Mesodermal cell (in vitro differentiated cells): Measurements from ENCODE around the gene LIM2.

Experiments used
- H3K27ac ChIP-seq: 2 replicates; pipeline ENCODE4 v1.7.0; 2013; ENCODE audit warnings: mild to moderate bottlenecking, low read depth, low read length, moderate library complexity; ENCODE audit not compliant: severe bottlenecking
- H3K36me3 ChIP-seq: 2 replicates; pipeline ENCODE4 v1.7.1; 2013; ENCODE audit warnings: mild to moderate bottlenecking, low read length, moderate library complexity; ENCODE audit not compliant: control insufficient read depth, insufficient read depth
- H3K4me1 ChIP-seq: one replicate; pipeline ENCODE4 v1.7.1; 2013; ENCODE audit warnings: mild to moderate bottlenecking, low read length; ENCODE audit not compliant: insufficient read depth, control insufficient read depth, poor library complexity, severe bottlenecking
- H3K4me3 ChIP-seq: 2 replicates; pipeline ENCODE4 v1.7.0; 2013; ENCODE audit warnings: low read length, control low read depth, mild to moderate bottlenecking; ENCODE audit not compliant: insufficient read depth, poor library complexity, severe bottlenecking; ENCODE audit errors: extremely low read depth
- H3K9me3 ChIP-seq: 2 replicates; pipeline ENCODE4 v1.7.1; 2013; ENCODE audit warnings: mild to moderate bottlenecking, low read length, moderate library complexity; ENCODE audit not compliant: control insufficient read depth
- WGBS, 2 experiments: methylation state at CpG; one replicate each; pipeline ENCODE4 v1.1.5; 2013; ENCODE audit warnings: missing lambda C conversion rate in 2 of 2; ENCODE audit not compliant: insufficient coverage in 2 of 2; 5-methylcytosine and 5-hydroxymethylcytosine counted together

The LIM2 gene

DNA sequence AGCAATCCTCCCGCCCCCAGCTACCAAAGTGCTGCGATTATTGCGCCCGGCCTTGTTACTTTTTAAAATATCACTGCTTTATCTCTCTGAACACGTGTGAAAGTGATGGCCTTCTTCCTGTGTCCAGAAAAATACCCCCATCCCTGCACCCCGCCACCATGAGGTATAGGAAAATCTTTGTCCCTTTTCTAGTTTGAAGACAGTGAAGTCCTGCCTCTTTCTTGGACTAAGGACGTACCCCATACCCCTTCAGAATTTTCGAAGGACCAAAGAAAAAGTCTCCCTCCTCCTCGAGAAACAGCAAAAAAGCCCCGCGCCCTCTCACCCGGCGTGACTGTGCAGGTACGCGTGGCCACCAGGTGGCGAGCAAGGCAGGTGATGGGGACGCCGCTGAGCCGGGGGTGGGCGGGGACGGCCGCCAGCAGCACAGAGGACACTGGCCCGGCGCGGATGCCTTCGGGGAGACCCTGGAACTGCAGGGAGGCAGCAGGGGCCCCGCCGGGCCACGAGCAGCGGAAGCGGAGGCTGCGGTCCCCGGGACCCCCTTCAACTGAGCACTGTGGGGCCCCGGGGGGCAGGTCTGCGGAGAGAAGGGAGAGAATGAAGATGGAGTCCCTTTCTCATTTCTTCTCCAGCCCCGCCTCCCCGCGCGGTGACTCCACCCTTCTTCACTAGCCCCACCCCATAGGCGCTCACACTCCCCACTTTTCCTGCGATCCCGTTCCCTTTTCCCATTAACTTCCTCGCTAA is 49.0 kb downstream of the LIM2 start:
- 8 to 17% methylated on average over 27 to 37 of the region's 43 CpGs for WGBS, 2 experiments
- Histone ChIP-seq H3K27ac (peak overlapping the region; percentile 84), H3K9me3 (no peaks in the 10 kb centered on the region)

DNA sequence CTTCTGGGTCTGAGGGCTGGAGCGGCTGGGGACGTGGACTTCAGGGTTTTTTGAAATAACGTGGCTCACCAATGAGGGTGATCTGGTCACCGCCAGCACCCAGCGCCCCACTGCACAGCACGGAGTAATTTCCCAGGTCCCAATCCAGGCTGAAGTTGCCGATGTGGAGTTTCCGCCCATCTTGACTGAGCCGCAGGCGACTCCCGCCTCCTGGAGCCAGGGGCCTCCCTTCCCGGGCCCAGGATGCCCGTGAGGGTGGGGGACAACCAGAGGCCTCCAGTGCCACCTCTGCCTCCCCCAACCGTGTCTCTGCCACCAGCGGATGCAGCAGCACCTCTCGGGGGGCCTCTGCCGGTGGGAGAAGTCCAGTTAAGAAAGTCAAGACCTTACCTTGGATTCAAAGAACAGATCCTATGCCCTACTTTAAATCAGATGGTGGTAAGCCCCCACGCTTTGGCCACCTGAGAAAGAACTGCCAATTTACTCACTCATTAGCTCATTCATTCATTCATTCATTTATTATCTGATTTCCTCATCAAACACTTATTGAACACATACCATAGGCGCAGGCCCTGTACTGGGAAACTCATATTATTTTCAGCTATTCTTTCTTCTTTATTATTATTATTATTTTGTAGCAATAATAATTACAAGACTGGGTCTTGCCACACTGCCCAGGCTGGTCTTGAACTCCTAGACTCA is 49.8 kb downstream of the LIM2 start:
- Histone ChIP-seq H3K9me3 (no peaks in the 10 kb centered on the region), H3K36me3 (no peaks in the 10 kb centered on the region), H3K27ac (no peak overlapping the region), H3K4me1 (peaks cover 4% of the 10 kb centered on the region), H3K4me3 (no peak overlapping the region)
- WGBS, 2 experiments = 87 to 95% methylated on average over 14 to 18 of the region's 19 CpGs

More for the DNA sequence above, 49.0 kb downstream of the LIM2 start:
- peaks cover 4% of the 10 kb centered on the region for H3K4me1 ChIP-seq
- peak overlapping the region; percentile 48 for H3K4me3 ChIP-seq
- no peaks in the 10 kb centered on the region for H3K36me3 ChIP-seq

DNA sequence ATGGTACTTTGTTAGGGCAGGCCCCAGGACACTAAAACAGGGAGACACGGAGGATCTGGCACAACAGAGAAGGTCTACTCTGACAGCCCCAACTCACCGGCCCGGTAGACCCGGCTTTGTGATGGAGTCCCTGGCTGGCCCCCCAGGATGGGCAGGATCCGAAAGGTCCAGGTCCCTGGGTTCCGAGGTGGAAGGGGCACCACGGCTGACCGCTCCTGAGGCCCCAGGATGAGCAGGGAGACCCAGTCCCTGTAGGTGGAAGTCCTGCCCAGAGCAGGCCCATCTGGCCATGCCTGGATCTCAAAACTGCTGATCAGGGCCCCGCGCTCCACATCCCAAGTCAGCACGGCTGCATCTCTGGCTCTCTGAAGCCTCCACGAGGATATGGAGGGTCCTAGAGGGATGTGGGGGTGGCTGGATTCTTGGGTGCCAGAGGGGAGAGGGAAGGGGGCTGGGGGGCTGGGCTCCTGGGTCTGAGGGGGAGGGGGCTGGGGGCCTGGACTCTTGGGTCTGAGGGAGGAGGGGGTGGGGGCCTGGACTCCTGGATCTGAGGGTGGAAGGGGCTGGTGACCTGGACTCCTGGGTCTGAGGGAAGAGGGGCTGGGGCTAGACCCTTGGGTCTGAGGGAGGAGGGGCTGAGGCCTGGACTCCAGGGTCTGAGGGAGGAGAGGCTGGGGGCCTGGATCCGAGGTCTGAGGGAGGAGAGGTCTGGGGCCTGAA is 50.5 kb downstream of the LIM2 start:
- Histone ChIP-seq H3K9me3 (no peaks in the 10 kb centered on the region), H3K27ac (no peak overlapping the region), H3K4me1 (peaks cover 2% of the 10 kb centered on the region), H3K36me3 (no peaks in the 10 kb centered on the region), H3K4me3 (no peak overlapping the region)
- WGBS, 2 experiments = 89 to 95% methylated on average over 9 of the region's 13 CpGs

DNA sequence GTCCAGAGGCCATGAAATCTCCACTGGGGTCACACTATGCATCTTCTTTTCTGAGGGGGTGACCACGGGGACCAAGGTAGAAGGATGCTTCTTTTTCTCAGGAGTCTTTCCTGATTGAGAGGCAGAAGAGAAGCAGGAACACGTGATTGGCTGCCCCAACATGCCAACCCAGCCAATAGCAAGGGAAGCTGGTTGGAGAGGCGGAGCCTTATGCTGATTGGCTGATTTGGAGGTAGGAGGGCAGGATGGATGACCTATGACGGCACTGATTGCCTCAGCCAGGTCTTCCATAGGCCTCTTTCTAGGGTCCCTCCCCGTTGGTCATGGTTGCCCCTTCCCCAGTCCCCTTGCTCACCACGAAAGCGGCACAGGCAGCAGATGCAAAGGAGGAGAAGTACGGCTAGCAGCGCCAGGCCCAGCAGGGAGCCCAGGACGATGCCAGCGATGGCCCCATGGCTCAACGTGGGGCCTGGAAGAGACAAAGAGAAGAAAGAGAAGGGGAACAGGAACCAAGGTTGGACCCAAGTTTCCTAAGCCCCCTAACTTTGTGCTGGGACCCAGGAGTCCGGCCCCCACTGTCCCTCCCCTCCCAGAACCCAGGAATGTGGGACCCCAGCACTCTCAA is 53.8 kb downstream of the LIM2 start:
- H3K4me1 ChIP-seq = no peaks in the 10 kb centered on the region
- no peak overlapping the region for H3K27ac ChIP-seq
- peaks cover 8% of the 10 kb centered on the region for H3K36me3 ChIP-seq
- H3K9me3 ChIP-seq = no peaks in the 10 kb centered on the region
- H3K4me3 ChIP-seq = no peak overlapping the region
- 89 to 92% methylated on average over 10 to 12 of the region's 13 CpGs for WGBS, 2 experiments

DNA sequence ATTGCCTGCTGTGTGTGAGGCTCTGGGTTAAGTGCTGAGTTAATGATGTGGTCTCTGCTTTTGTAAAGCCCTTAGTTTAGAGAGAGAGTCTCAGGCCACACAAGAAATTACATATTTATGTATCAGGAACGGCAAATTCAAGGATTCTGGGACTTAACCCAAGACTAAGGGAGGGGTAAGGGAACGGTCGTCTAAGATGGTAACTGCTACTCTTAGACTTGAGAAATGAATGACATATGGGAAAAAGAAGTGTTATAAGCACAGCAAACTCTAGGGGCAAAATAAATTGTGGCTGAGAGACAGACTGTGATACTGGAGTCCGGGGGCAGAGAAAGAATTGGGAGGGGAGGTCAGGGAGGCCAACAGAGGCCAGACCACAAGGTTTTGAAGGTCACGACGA is 56.1 kb downstream of the LIM2 start:
- Histone ChIP-seq H3K4me3 (no peak overlapping the region), H3K36me3 (peaks cover 8% of the 10 kb centered on the region), H3K4me1 (no peaks in the 10 kb centered on the region), H3K27ac (no peak overlapping the region), H3K9me3 (no peaks in the 10 kb centered on the region)
- WGBS, 2 experiments = 94 to 95% methylated on average over 5 to 6 of the region's 6 CpGs

DNA sequence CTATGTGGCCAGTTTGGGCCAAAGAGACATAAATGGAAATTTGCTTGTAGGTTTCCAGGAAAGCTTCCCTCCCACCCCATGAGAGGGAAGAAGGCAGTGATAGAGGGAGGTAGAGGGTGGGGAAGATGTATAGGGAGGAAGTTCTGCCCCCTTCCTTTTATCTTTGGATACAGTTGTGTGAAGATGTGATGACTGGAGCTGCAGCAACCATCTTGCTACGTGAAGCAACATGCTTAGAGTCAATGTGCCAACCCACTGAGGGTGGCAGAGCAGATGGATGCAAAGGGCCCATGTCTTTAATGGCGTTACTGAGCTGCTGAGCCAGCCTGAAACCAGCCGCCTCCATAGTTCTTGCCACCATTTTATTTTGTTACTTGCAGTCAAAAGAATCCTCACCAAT is 56.6 kb downstream of the LIM2 start:
- no peak overlapping the region for H3K4me3 ChIP-seq
- H3K9me3 ChIP-seq = no peaks in the 10 kb centered on the region
- H3K36me3 ChIP-seq = peaks cover 8% of the 10 kb centered on the region
- 69 to 80% methylated on average over 3 of the region's 3 CpGs for WGBS, 2 experiments
- no peak overlapping the region for H3K27ac ChIP-seq
- H3K4me1 ChIP-seq = no peaks in the 10 kb centered on the region

DNA sequence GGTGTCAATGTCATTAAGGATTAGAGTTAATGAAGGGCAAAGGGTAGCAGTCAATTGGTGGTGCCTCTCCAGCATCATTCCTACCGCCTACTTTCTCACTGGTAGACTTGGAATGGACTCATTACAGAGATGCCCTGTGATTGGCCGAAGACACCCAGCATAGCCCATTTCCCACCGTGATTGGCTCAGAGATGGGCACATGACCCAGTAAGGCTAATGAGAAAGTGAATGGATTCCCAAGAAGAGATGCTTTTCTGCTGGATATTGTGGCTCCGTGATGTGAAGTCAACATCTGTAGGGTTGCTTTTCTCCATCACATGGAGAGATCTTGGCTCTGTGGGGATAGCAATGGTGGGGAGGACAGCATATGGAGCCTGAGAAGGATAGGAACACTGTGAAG is 57.4 kb downstream of the LIM2 start:
- no peak overlapping the region for H3K4me3 ChIP-seq
- no peaks in the 10 kb centered on the region for H3K9me3 ChIP-seq
- no peak overlapping the region for H3K27ac ChIP-seq
- H3K36me3 ChIP-seq = peaks cover 8% of the 10 kb centered on the region
- no peaks in the 10 kb centered on the region for H3K4me1 ChIP-seq
- 98% methylated on average over 4 of the region's 4 CpGs for WGBS, 2 experiments
